CD8-positive, alpha-beta memory T cell (primary cell): ENCODE data around the gene C19orf47. TPM values are rescaled to one million over a fixed set of nuclear protein-coding genes. Genes with fewer than 3 reads are reported as not detected.

Experiments used
- CTCF ChIA-PET: fragments of 350-600 bp; sonication (Branson Sonifier 250); formaldehyde crosslinking; loops from one replicate; lab custom pipeline; 2021; ENCODE audit warnings: antibody characterized with exemption; lab: Charles Lee
- POLR2A ChIA-PET: fragments of 350-600 bp; sonication (Branson Sonifier 250); formaldehyde crosslinking; loops from one replicate; lab custom pipeline; 2021; ENCODE audit warnings: antibody characterized with exemption; lab: Charles Lee
- DNase-seq, 5 donors: peaks; one replicate each; pipeline versions ENCODE4 v3.0.0 to v3.0.0-alpha.2; 2020 to 2022; ENCODE audit warnings: mixed read lengths in 1 of 5
- H3K27ac ChIP-seq: one replicate; pipeline ENCODE4 v1.7.0; 2013; ENCODE audit warnings: low read depth, mild to moderate bottlenecking, low read length, moderate library complexity
- H3K27me3 ChIP-seq: 2 replicates; pipeline ENCODE4 v1.7.0; 2013; ENCODE audit warnings: low read length, mild to moderate bottlenecking; ENCODE audit not compliant: insufficient read depth, poor library complexity, severe bottlenecking
- H3K36me3 ChIP-seq: 2 replicates; pipeline ENCODE4 v1.7.0; 2013; ENCODE audit warnings: mild to moderate bottlenecking, low read length, moderate library complexity; ENCODE audit not compliant: insufficient read depth
- H3K4me1 ChIP-seq: 2 replicates; pipeline ENCODE4 v1.7.0; 2013; ENCODE audit warnings: mild to moderate bottlenecking, low read length, moderate library complexity; ENCODE audit not compliant: insufficient read depth
- H3K4me3 ChIP-seq: 2 replicates; pipeline ENCODE4 v1.7.0; 2013; ENCODE audit warnings: mild to moderate bottlenecking, low read length
- H3K9me3 ChIP-seq: 2 replicates; pipeline ENCODE4 v1.7.0; 2013; ENCODE audit warnings: mild to moderate bottlenecking, low read length
- H3K27ac Mint-ChIP-seq, 8 donors: one replicate each; pipeline ENCODE4 v1.8.0; 2020 to 2021; ENCODE audit warnings: mixed read lengths in 8 of 8, mild to moderate bottlenecking in 6 of 8, inconsistent platforms in 3 of 8, moderate library complexity in 3 of 8
- H3K27me3 Mint-ChIP-seq, 2 donors: one replicate each; pipeline ENCODE4 v1.8.0; 2020 to 2021; ENCODE audit warnings: mixed read lengths in 2 of 2, mild to moderate bottlenecking in 1 of 2, moderate library complexity in 1 of 2
- H3K36me3 Mint-ChIP-seq, 3 donors: one replicate each; pipeline ENCODE4 v1.8.0; 2020 to 2021; ENCODE audit warnings: mixed read lengths in 3 of 3, inconsistent platforms in 1 of 3, mild to moderate bottlenecking in 1 of 3
- H3K4me1 Mint-ChIP-seq, 3 donors: one replicate each; pipeline ENCODE4 v1.8.0; 2020 to 2021; ENCODE audit warnings: mixed read lengths in 3 of 3, inconsistent platforms in 1 of 3, mild to moderate bottlenecking in 1 of 3
- H3K4me3 Mint-ChIP-seq, 7 donors: one replicate each; pipeline ENCODE4 v1.8.0; 2020 to 2021; ENCODE audit warnings: mixed read lengths in 7 of 7, mild to moderate bottlenecking in 6 of 7, moderate library complexity in 4 of 7, inconsistent platforms in 2 of 7
- H3K9me3 Mint-ChIP-seq, 5 donors: one replicate each; pipeline ENCODE4 v1.8.0; 2020 to 2022; ENCODE audit warnings: mixed read lengths in 5 of 5, mild to moderate bottlenecking in 3 of 5, moderate library complexity in 2 of 5, inconsistent platforms in 1 of 5
- polyA plus RNA-seq: library from polyadenylated mRNA; unstranded; fragments of 300-500 nt; fragmentation: Illumina TruSeq; gene quantifications from one replicate; pipeline ENCODE4 v1.2.3, GENCODE V29; 2021
- total RNA-seq, 2 experiments: library from RNA; stranded (reverse); gene quantifications; one replicate each; pipeline ENCODE4 v1.2.3, GENCODE V29; 2021

Gene C19orf47
- total and polyA plus RNA-seq, 3 experiments from 2014 or later, result 9.5 to 29.5 (median 25.4) TPM

- Mint-ChIP-seq H3K27ac (no peak overlapping the region), H3K4me1 (no peaks in the 10 kb centered on the region), H3K9me3 (no peaks in the 10 kb centered on the region), H3K4me3 (no peak overlapping the region), H3K27me3 (peaks cover 0 to 3% of the 10 kb centered on the region in 2 donors), H3K36me3 (no peaks in the 10 kb centered on the region)
- no peaks in the 10 kb centered on the region for H3K9me3 ChIP-seq
- no peaks in the 10 kb centered on the region for H3K36me3 ChIP-seq
- H3K4me3 ChIP-seq, result no peak overlapping the region
- no peaks in the 10 kb centered on the region for H3K4me1 ChIP-seq
- H3K27ac ChIP-seq, result no peak overlapping the region
- DNase-seq, result no peak
- ChIA-PET CTCF (no interaction called here), POLR2A (no interaction called here)
- no peaks in the 10 kb centered on the region for H3K27me3 ChIP-seq
These were observed 44.8 kb upstream of the C19orf47 start for GRCh38 chr19:40392894-40393517.

- H3K4me1 ChIP-seq, result no peaks in the 10 kb centered on the region
- H3K27ac ChIP-seq, result no peak overlapping the region
- Mint-ChIP-seq H3K9me3 (no peaks in the 10 kb centered on the region), H3K27me3 (peaks cover 0 to 3% of the 10 kb centered on the region in 2 donors), H3K4me1 (no peaks in the 10 kb centered on the region), H3K27ac (peak overlapping the region in 2 of 8 donors; percentile 30 to 73), H3K36me3 (no peaks in the 10 kb centered on the region), H3K4me3 (no peak overlapping the region)
- no peaks in the 10 kb centered on the region for H3K36me3 ChIP-seq
- DNase-seq, result no peak
- H3K27me3 ChIP-seq, result no peaks in the 10 kb centered on the region
- H3K4me3 ChIP-seq, result no peak overlapping the region
- no peaks in the 10 kb centered on the region for H3K9me3 ChIP-seq
- CTCF ChIA-PET, result no interaction called here
- POLR2A ChIA-PET, result no interaction called here
These were observed 43.9 kb upstream of the C19orf47 start for GRCh38 chr19:40392123-40392522.

- CTCF ChIA-PET, result no interaction called here
- H3K9me3 Mint-ChIP-seq, result no peaks in the 10 kb centered on the region
- H3K4me1 ChIP-seq, result no peaks in the 10 kb centered on the region
These were observed 42.0 kb upstream of the C19orf47 start, which contains the start of gene HIPK4 for GRCh38 chr19:40390084-40390742. Gene HIPK4, minus strand, starts transcription at chr19:40390181. Its CDS starts 279 bp downstream, at chr19:40389902.

GRCh38 chr19:40389404-40390083, 41.3 kb upstream of the C19orf47 start:
- no peak overlapping the region for H3K4me3 Mint-ChIP-seq
- H3K36me3 Mint-ChIP-seq, result no peaks in the 10 kb centered on the region
- Histone ChIP-seq H3K27ac (no peak overlapping the region), H3K4me3 (no peak overlapping the region), H3K9me3 (no peaks in the 10 kb centered on the region), H3K36me3 (no peaks in the 10 kb centered on the region), H3K27me3 (no peaks in the 10 kb centered on the region), H3K4me1 (no peaks in the 10 kb centered on the region)
- CTCF ChIA-PET, result interaction anchor here (0.8 kb wide), 1 partner anchor 84 kb away, joined by 3 read pairs; no protein-coding TSS in a partner anchor
- H3K27me3 Mint-ChIP-seq, result peaks cover 0 to 6% of the 10 kb centered on the region in 2 donors
- H3K4me1 Mint-ChIP-seq, result no peaks in the 10 kb centered on the region
- POLR2A ChIA-PET, result no interaction called here
- H3K9me3 Mint-ChIP-seq, result no peaks in the 10 kb centered on the region
- H3K27ac Mint-ChIP-seq, result no peak overlapping the region
- no peak for DNase-seq

More at GRCh38 chr19:40390084-40390742, 42.0 kb upstream of the C19orf47 start, which contains the start of gene HIPK4:
- Histone ChIP-seq H3K27me3 (no peaks in the 10 kb centered on the region), H3K27ac (no peak within 1 kb of the TSS), H3K4me3 (no peak within 1 kb of the TSS), H3K36me3 (no peaks in the 10 kb centered on the region), H3K9me3 (no peaks in the 10 kb centered on the region)
- Mint-ChIP-seq H3K27ac (peak within 1 kb of the TSS in 1 of 8 donors; percentile 81), H3K4me3 (no peak within 1 kb of the TSS), H3K36me3 (no peaks in the 10 kb centered on the region), H3K27me3 (peaks cover 0 to 4% of the 10 kb centered on the region in 2 donors), H3K4me1 (no peaks in the 10 kb centered on the region)
- DNase-seq, result no peak
- POLR2A ChIA-PET, result no interaction called here

- Histone ChIP-seq H3K27me3 (no peaks in the 10 kb centered on the region), H3K27ac (no peak overlapping the region), H3K36me3 (no peaks in the 10 kb centered on the region), H3K4me1 (no peaks in the 10 kb centered on the region), H3K9me3 (no peaks in the 10 kb centered on the region), H3K4me3 (no peak overlapping the region)
- H3K4me1 Mint-ChIP-seq, result no peaks in the 10 kb centered on the region
- H3K4me3 Mint-ChIP-seq, result no peak overlapping the region
- peaks cover 0 to 7% of the 10 kb centered on the region in 2 donors for H3K27me3 Mint-ChIP-seq
- no peak overlapping the region for H3K27ac Mint-ChIP-seq
- ChIA-PET POLR2A (no interaction called here), CTCF (no interaction called here)
- no peaks in the 10 kb centered on the region for H3K9me3 Mint-ChIP-seq
- no peaks in the 10 kb centered on the region for H3K36me3 Mint-ChIP-seq
- DNase-seq, result no peak
These were observed 40.3 kb upstream of the C19orf47 start for GRCh38 chr19:40388481-40388880.

GRCh38 chr19:40387155-40387554, 39.0 kb upstream of the C19orf47 start:
- Histone ChIP-seq H3K4me3 (no peak overlapping the region), H3K36me3 (no peaks in the 10 kb centered on the region), H3K27ac (no peak overlapping the region), H3K4me1 (no peaks in the 10 kb centered on the region), H3K9me3 (no peaks in the 10 kb centered on the region), H3K27me3 (no peaks in the 10 kb centered on the region)
- no peaks in the 10 kb centered on the region for H3K36me3 Mint-ChIP-seq
- CTCF ChIA-PET, result no interaction called here
- no peak for DNase-seq
- no peaks in the 10 kb centered on the region for H3K9me3 Mint-ChIP-seq
- peaks cover 0 to 10% of the 10 kb centered on the region in 2 donors for H3K27me3 Mint-ChIP-seq
- H3K27ac Mint-ChIP-seq, result no peak overlapping the region
- no peak overlapping the region for H3K4me3 Mint-ChIP-seq
- H3K4me1 Mint-ChIP-seq, result no peaks in the 10 kb centered on the region
- POLR2A ChIA-PET, result interaction anchor here (0.6 kb wide), 1 partner anchor 35 kb away, joined by 3 read pairs; no protein-coding TSS in a partner anchor

GRCh38 chr19:40383668-40384248, 35.6 kb upstream of the C19orf47 start:
- Histone ChIP-seq H3K9me3 (no peaks in the 10 kb centered on the region), H3K27me3 (no peaks in the 10 kb centered on the region), H3K27ac (no peak overlapping the region), H3K4me3 (no peak overlapping the region), H3K4me1 (no peaks in the 10 kb centered on the region), H3K36me3 (no peaks in the 10 kb centered on the region)
- H3K4me1 Mint-ChIP-seq, result no peaks in the 10 kb centered on the region
- no peaks in the 10 kb centered on the region for H3K9me3 Mint-ChIP-seq
- no peak overlapping the region for H3K27ac Mint-ChIP-seq
- DNase-seq, result no peak
- peaks cover 0 to 5% (median 0%) of the 10 kb centered on the region in 3 donors for H3K36me3 Mint-ChIP-seq
- POLR2A ChIA-PET, result no interaction called here
- CTCF ChIA-PET, result no interaction called here
- H3K4me3 Mint-ChIP-seq, result no peak overlapping the region
- peaks cover 0 to 10% of the 10 kb centered on the region in 2 donors for H3K27me3 Mint-ChIP-seq
